GM21360 (cell line): ENCODE measurements around the gene UBE4B.
"Not testable (repeated sequence)": the region's sequence is repeated elsewhere in the genome, so short reads cannot be mapped to it uniquely, and the experiment has no call there.

Experiments
- ATAC-seq: cut with Tn5 transposase; IDR thresholded peaks from one replicate; pipeline ENCODE4 v1.9.1; 2021; ENCODE audit warnings: mild to moderate bottlenecking, moderate library complexity; ENCODE audit not compliant: unreplicated experiment

Gene UBE4B

GRCh38 chr1:10170239-10170574, 137.4 kb downstream of the UBE4B start:
- ATAC-seq, result no peak

GRCh38 chr1:10171105-10171767, 138.5 kb downstream of the UBE4B start:
- no peak for ATAC-seq

GRCh38 chr1:10171995-10172669, 139.4 kb downstream of the UBE4B start:
- no peak for ATAC-seq

- no peak for ATAC-seq
Observed at GRCh38 chr1:10173582-10173981, 140.8 kb downstream of the UBE4B start.

GRCh38 chr1:10177876-10178275, 145.1 kb downstream of the UBE4B start:
- no peak for ATAC-seq

GRCh38 chr1:10178597-10179405, 146.0 kb downstream of the UBE4B start:
- ATAC-seq, result no peak

GRCh38 chr1:10179406-10180091, 146.8 kb downstream of the UBE4B start:
- ATAC-seq, result no peak

- ATAC-seq, result no peak
Observed at GRCh38 chr1:10181154-10181553, 148.4 kb downstream of the UBE4B start.

- ATAC-seq, result no peak
Observed at GRCh38 chr1:10185759-10186158, 153.0 kb downstream of the UBE4B start.

- no peak for ATAC-seq
Observed at GRCh38 chr1:10186331-10187025, 153.7 kb downstream of the UBE4B start.

- no peak for ATAC-seq
Observed at GRCh38 chr1:10187026-10187334, 154.2 kb downstream of the UBE4B start.

GRCh38 chr1:10188133-10188650, 155.4 kb downstream of the UBE4B start:
- ATAC-seq, result no peak

GRCh38 chr1:10189659-10190058, 156.9 kb downstream of the UBE4B start:
- ATAC-seq, result no peak

GRCh38 chr1:10192263-10192662, 159.5 kb downstream of the UBE4B start:
- no peak for ATAC-seq

- no peak for ATAC-seq
Observed at GRCh38 chr1:10193288-10193687, 160.5 kb downstream of the UBE4B start.

GRCh38 chr1:10195570-10195969, 162.8 kb downstream of the UBE4B start:
- no peak for ATAC-seq

- ATAC-seq, result no peak
Observed at GRCh38 chr1:10196976-10197375, 164.2 kb downstream of the UBE4B start.

GRCh38 chr1:10200620-10201019, 167.9 kb downstream of the UBE4B start:
- ATAC-seq, result no peak

- no peak for ATAC-seq
Observed at GRCh38 chr1:10204003-10204642, 171.4 kb downstream of the UBE4B start.

GRCh38 chr1:10205206-10205605, 172.4 kb downstream of the UBE4B start:
- ATAC-seq, result not testable (repeated sequence)
